Measurements from ENCODE around the gene PPARA. TPM values are rescaled to one million over a fixed set of nuclear protein-coding genes. Genes with fewer than 3 reads are reported as not detected.
"Not testable (repeated sequence)": the region's sequence is repeated elsewhere in the genome, so short reads cannot be mapped to it uniquely, and the experiment has no call there.

The PPARA gene
- total RNA-seq, 3 donors from 2014 or later (not counting 1 experiment from before 2014, with no cell fraction given): 20.1 to 27.8 (median 27.0) TPM

GRCh38 chr22:46195487-46196165 is 45.3 kb downstream of the PPARA start:
- Mint-ChIP-seq H3K36me3 (no peaks in the 10 kb centered on the region), H3K4me1 (peaks cover 5 to 11% of the 10 kb centered on the region in 2 donors), H3K4me3 (no peak overlapping the region), H3K27ac (no peak overlapping the region), H3K9me3 (no peaks in the 10 kb centered on the region), H3K27me3 (ENCODE audit: low read depth in 2 of 2) (no peaks in the 10 kb centered on the region)
- WGBS (ENCODE audit: insufficient coverage): 91% methylated on average over 17 of the region's 18 CpGs
- H3K4me1 ChIP-seq (ENCODE audit: control insufficient read depth, insufficient read depth, low read length): no peaks in the 10 kb centered on the region
- intact Hi-C loops (cut with micrococcal nuclease): no loop called here
- no peak overlapping the region for H3K4me3 ChIP-seq (ENCODE audit: low read length)
- ATAC-seq (no peak), DNase-seq (no peak)
- no peaks in the 10 kb centered on the region for H3K9me3 ChIP-seq (ENCODE audit: control insufficient read depth, insufficient read depth, low read length)
- TF ChIP-seq CTCF (IDR thresholded peaks at IDR 0.05): no peak
- no peak overlapping the region for H3K27ac ChIP-seq (ENCODE audit: low read length)
- H3K27me3 ChIP-seq (ENCODE audit: control insufficient read depth, insufficient read depth, low read length): no peaks in the 10 kb centered on the region
- peaks cover 4% of the 10 kb centered on the region for H3K36me3 ChIP-seq (ENCODE audit: control insufficient read depth, insufficient read depth, low read length)

DNA sequence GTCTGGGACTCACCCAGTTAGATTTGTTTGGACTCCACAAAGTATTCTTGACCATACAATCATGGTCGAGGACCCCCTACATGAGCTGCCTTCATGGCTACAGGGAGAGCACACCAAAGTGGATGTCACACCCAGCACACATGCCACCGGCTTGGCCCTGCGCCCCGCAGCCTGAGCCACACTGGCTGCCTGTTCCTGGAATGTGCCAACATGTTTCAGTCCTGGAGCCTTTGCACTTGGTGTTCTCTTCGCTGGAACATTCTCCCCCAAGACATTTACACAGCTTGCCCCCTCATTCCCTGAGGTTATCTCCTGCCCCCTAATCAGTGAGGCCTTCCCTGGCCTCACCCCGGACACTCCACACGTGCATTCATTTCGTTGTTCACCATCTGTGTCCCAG is 46.0 kb downstream of the PPARA start:
- Mint-ChIP-seq H3K4me3 (no peak overlapping the region), H3K4me1 (peaks cover 9 to 15% of the 10 kb centered on the region in 2 donors), H3K27ac (no peak overlapping the region), H3K36me3 (no peaks in the 10 kb centered on the region), H3K9me3 (no peaks in the 10 kb centered on the region), H3K27me3 (ENCODE audit: low read depth in 2 of 2) (no peaks in the 10 kb centered on the region)
- Histone ChIP-seq H3K27ac (ENCODE audit: low read length) (no peak overlapping the region), H3K4me3 (ENCODE audit: low read length) (no peak overlapping the region), H3K4me1 (ENCODE audit: control insufficient read depth, insufficient read depth, low read length) (peaks cover 5% of the 10 kb centered on the region), H3K27me3 (ENCODE audit: control insufficient read depth, insufficient read depth, low read length) (no peaks in the 10 kb centered on the region), H3K36me3 (ENCODE audit: control insufficient read depth, insufficient read depth, low read length) (peaks cover 4% of the 10 kb centered on the region), H3K9me3 (ENCODE audit: control insufficient read depth, insufficient read depth, low read length) (no peaks in the 10 kb centered on the region)
- no peak for ATAC-seq
- intact Hi-C loops (cut with micrococcal nuclease): no loop called here
- no peak for TF ChIP-seq CTCF (IDR thresholded peaks at IDR 0.05)
- WGBS (ENCODE audit: insufficient coverage): 96% methylated on average over 8 of the region's 8 CpGs
- DNase-seq: no peak

GRCh38 chr22:46198274-46198673 is 47.9 kb downstream of the PPARA start:
- Mint-ChIP-seq H3K27ac (no peak overlapping the region), H3K36me3 (no peaks in the 10 kb centered on the region), H3K4me3 (no peak overlapping the region), H3K4me1 (peaks cover 23 to 25% of the 10 kb centered on the region in 2 donors), H3K27me3 (ENCODE audit: low read depth in 2 of 2) (no peaks in the 10 kb centered on the region), H3K9me3 (no peaks in the 10 kb centered on the region)
- ATAC-seq: no peak
- H3K4me3 ChIP-seq (ENCODE audit: low read length): no peak overlapping the region
- H3K4me1 ChIP-seq (ENCODE audit: control insufficient read depth, insufficient read depth, low read length): peaks cover 25% of the 10 kb centered on the region
- no peaks in the 10 kb centered on the region for H3K9me3 ChIP-seq (ENCODE audit: control insufficient read depth, insufficient read depth, low read length)
- peaks cover 4% of the 10 kb centered on the region for H3K36me3 ChIP-seq (ENCODE audit: control insufficient read depth, insufficient read depth, low read length)
- no peaks in the 10 kb centered on the region for H3K27me3 ChIP-seq (ENCODE audit: control insufficient read depth, insufficient read depth, low read length)
- no peak for DNase-seq
- no peak for TF ChIP-seq CTCF (IDR thresholded peaks at IDR 0.05)
- intact Hi-C loops (cut with micrococcal nuclease): no loop called here
- H3K27ac ChIP-seq (ENCODE audit: low read length): no peak overlapping the region
- 99% methylated on average over 18 of the region's 18 CpGs for WGBS (ENCODE audit: insufficient coverage)

DNA sequence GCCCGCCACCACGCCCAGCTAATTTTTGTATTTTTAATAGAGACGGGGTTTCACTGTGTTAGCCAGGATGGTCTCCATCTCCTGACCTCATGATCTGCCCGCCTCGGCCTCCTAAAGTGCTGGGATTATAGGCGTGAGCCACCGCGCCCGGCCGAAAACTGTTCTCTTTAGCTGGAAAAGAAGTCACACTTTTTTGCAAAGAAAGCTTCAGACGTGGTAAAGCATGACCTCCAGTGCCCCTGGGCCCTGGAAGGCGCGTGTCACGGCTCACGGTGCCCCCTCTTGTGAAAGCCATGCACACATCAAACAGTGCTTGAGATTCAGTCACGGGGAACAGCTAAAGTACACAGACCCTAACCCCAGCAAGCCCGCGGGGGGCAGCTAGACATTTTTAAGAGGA is 48.5 kb downstream of the PPARA start:
- H3K9me3 ChIP-seq (ENCODE audit: control insufficient read depth, insufficient read depth, low read length); H3K4me3 ChIP-seq (ENCODE audit: low read length); DNase-seq; H3K27me3 ChIP-seq (ENCODE audit: control insufficient read depth, insufficient read depth, low read length); H3K27ac ChIP-seq (ENCODE audit: low read length); intact Hi-C loops (cut with micrococcal nuclease); H3K9me3 Mint-ChIP-seq; ATAC-seq; H3K27me3 Mint-ChIP-seq (ENCODE audit: low read depth in 2 of 2); H3K27ac Mint-ChIP-seq; H3K4me3 Mint-ChIP-seq; H3K36me3 Mint-ChIP-seq; H3K36me3 ChIP-seq (ENCODE audit: control insufficient read depth, insufficient read depth, low read length): not testable (repeated sequence)
- peaks cover 25 to 28% of the 10 kb centered on the region in 2 donors for H3K4me1 Mint-ChIP-seq
- 98% methylated on average over 18 of the region's 18 CpGs for WGBS (ENCODE audit: insufficient coverage)
- peaks cover 30% of the 10 kb centered on the region for H3K4me1 ChIP-seq (ENCODE audit: control insufficient read depth, insufficient read depth, low read length)

Data from natural killer cell (primary cell).